Measurements from ENCODE around the gene OPHN1.

OPHN1 gene

GRCh38 chrX:68177542-68177941 lies 255.8 kb downstream of the OPHN1 start:
- TF ChIP-seq CTCF (IDR thresholded peaks at IDR 0.05; ENCODE audit: control insufficient read depth, extremely low read depth, insufficient read depth), result no peak
- DNase-seq (ENCODE audit: low read depth), result no peak
- no peak overlapping the region for H3K4me3 ChIP-seq (ENCODE audit: low read depth, low read length)

GRCh38 chrX:68175562-68175961 lies 257.7 kb downstream of the OPHN1 start:
- no peak for DNase-seq (ENCODE audit: low read depth)
- TF ChIP-seq CTCF (IDR thresholded peaks at IDR 0.05; ENCODE audit: control insufficient read depth, extremely low read depth, insufficient read depth), result no peak
- no peak overlapping the region for H3K4me3 ChIP-seq (ENCODE audit: low read depth, low read length)

DNA sequence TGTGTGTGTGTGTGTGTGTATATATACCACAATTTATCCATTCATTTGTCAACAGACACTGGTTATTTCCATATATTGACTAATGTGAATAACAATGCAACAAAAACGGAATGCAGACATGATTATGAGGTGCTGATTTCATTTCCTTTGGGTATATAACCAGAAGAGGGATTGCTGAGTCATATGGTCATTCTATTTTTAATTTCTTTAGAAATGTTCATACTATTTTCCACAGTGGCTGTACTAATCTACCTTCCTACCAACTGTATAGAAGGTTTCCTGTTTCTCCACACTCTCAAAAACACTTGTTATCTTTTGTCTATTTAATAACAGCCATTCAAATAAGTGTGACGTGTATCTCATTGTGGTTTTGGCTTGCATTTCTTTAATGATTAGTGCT lies 269.9 kb downstream of the OPHN1 start:
- no peak for TF ChIP-seq CTCF (IDR thresholded peaks at IDR 0.05; ENCODE audit: control insufficient read depth, extremely low read depth, insufficient read depth)
- H3K4me3 ChIP-seq (ENCODE audit: low read depth, low read length), result no peak overlapping the region
- no peak for DNase-seq (ENCODE audit: low read depth)

DNA sequence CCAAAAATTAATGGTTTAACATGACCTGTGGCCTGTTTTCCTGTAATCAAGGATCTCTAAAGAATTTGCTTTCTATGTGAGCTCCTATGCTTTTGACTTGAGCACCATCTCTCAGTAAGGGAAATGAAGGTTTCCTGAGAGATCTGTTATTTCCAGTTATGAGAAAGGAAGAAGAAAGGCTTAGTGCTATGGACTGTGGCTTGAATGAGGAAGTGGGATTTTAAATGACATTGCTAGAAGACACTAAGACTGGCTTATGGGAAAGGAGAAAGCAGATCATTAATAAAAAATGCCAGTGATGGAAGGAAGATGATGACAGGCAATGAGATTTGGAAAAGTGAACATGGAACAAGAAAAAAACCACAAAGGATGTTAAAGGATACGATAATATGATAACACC lies 285.4 kb downstream of the OPHN1 start:
- DNase-seq (ENCODE audit: low read depth), result no peak
- TF ChIP-seq CTCF (IDR thresholded peaks at IDR 0.05; ENCODE audit: control insufficient read depth, extremely low read depth, insufficient read depth), result no peak
- H3K4me3 ChIP-seq (ENCODE audit: low read depth, low read length), result no peak overlapping the region

- DNase-seq (ENCODE audit: low read depth), result peak; percentile 11
- TF ChIP-seq CTCF (IDR thresholded peaks at IDR 0.05; ENCODE audit: control insufficient read depth, extremely low read depth, insufficient read depth), result peak; percentile 54
- H3K4me3 ChIP-seq (ENCODE audit: low read depth, low read length), result no peak overlapping the region
These were observed 287.2 kb downstream of the OPHN1 start for GRCh38 chrX:68146054-68146453.

DNA sequence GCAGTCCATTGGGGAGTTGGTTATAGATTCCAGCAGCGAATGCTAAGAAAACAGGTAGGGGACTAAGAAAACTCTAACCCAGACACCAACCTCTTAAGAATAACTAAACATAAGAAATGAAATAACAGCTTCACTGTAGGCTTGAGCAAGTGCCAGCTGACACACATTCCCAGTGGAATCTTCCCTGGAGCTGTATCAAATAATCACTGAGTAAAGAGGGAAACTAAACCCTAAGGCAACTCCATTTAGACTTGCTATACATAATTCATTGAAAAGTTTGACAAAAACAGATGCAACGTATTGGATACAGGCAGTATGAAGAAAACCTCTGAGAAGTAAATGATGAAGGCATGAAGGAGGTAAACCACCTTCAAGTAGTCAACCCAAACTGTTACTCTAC lies 293.5 kb downstream of the OPHN1 start:
- H3K4me3 ChIP-seq (ENCODE audit: low read depth, low read length), result no peak overlapping the region
- no peak for TF ChIP-seq CTCF (IDR thresholded peaks at IDR 0.05; ENCODE audit: control insufficient read depth, extremely low read depth, insufficient read depth)
- no peak for DNase-seq (ENCODE audit: low read depth)

GRCh38 chrX:68133181-68133580 lies 300.1 kb downstream of the OPHN1 start:
- TF ChIP-seq CTCF (IDR thresholded peaks at IDR 0.05; ENCODE audit: control insufficient read depth, extremely low read depth, insufficient read depth), result no peak
- no peak for DNase-seq (ENCODE audit: low read depth)
- no peak overlapping the region for H3K4me3 ChIP-seq (ENCODE audit: low read depth, low read length)
